Measurements from ENCODE around the gene GPR143. TPM values are rescaled to one million over a fixed set of nuclear protein-coding genes. Genes with fewer than 3 reads are reported as not detected.
"Not testable (repeated sequence)": the region's sequence is repeated elsewhere in the genome, so short reads cannot be mapped to it uniquely, and the experiment has no call there.

The GPR143 gene
- 2.2 and 3.3 TPM in 2 replicates for total RNA-seq

GRCh38 chrX:9765737-9766097 lies at the start of gene GPR143:
Gene GPR143, minus strand, starts transcription at chrX:9765847. Its CDS starts 30 bp downstream, at chrX:9765817.
- DNase-seq (ENCODE audit: low read depth in 2 of 2): no peak

- DNase-seq (ENCODE audit: low read depth in 2 of 2): not testable (repeated sequence)
These were observed 45.4 kb upstream of the GPR143 start for GRCh38 chrX:9811086-9811485.

GRCh38 chrX:9809876-9810275 lies 44.2 kb upstream of the GPR143 start:
- not testable (repeated sequence) for DNase-seq (ENCODE audit: low read depth in 2 of 2)

GRCh38 chrX:9807355-9808182 lies 41.9 kb upstream of the GPR143 start:
- DNase-seq (ENCODE audit: low read depth in 2 of 2): no peak

- no peak for DNase-seq (ENCODE audit: low read depth in 2 of 2)
These were observed 40.3 kb upstream of the GPR143 start for GRCh38 chrX:9805956-9806355.

- no peak for DNase-seq (ENCODE audit: low read depth in 2 of 2)
These were observed 38.8 kb upstream of the GPR143 start for GRCh38 chrX:9804444-9804843.

GRCh38 chrX:9802737-9803136 lies 37.1 kb upstream of the GPR143 start:
- no peak for DNase-seq (ENCODE audit: low read depth in 2 of 2)

- no peak for DNase-seq (ENCODE audit: low read depth in 2 of 2)
These were observed 32.0 kb upstream of the GPR143 start for GRCh38 chrX:9797384-9798360.

- DNase-seq (ENCODE audit: low read depth in 2 of 2): no peak
These were observed 28.8 kb upstream of the GPR143 start for GRCh38 chrX:9794495-9794894.

GRCh38 chrX:9790866-9791265 lies 25.2 kb upstream of the GPR143 start:
- DNase-seq (ENCODE audit: low read depth in 2 of 2): no peak

GRCh38 chrX:9789555-9789954 lies 23.9 kb upstream of the GPR143 start:
- DNase-seq (ENCODE audit: low read depth in 2 of 2): no peak

- peak; percentile 30 to 50 for DNase-seq (ENCODE audit: low read depth in 2 of 2)
These were observed 23.3 kb upstream of the GPR143 start for GRCh38 chrX:9788911-9789310.

GRCh38 chrX:9786798-9787635 lies 21.4 kb upstream of the GPR143 start:
- peak; percentile 13 to 33 for DNase-seq (ENCODE audit: low read depth in 2 of 2)

- DNase-seq (ENCODE audit: low read depth in 2 of 2): peak; percentile 19 to 51
These were observed 20.5 kb upstream of the GPR143 start, which contains the start of gene SHROOM2 for GRCh38 chrX:9785944-9786797. Gene SHROOM2, plus strand, starts transcription at chrX:9786429. Its CDS starts 117 bp downstream, at chrX:9786546.

- peak in 1 of 2 donors; percentile 5 for DNase-seq (ENCODE audit: low read depth in 2 of 2)
These were observed 19.8 kb upstream of the GPR143 start for GRCh38 chrX:9785254-9785943.

- no peak for DNase-seq (ENCODE audit: low read depth in 2 of 2)
These were observed 18.7 kb upstream of the GPR143 start for GRCh38 chrX:9784332-9784731.

- no peak for DNase-seq (ENCODE audit: low read depth in 2 of 2)
These were observed 16.3 kb upstream of the GPR143 start for GRCh38 chrX:9781941-9782340.

GRCh38 chrX:9775930-9776329 lies 10.3 kb upstream of the GPR143 start:
- DNase-seq (ENCODE audit: low read depth in 2 of 2): peak in 1 of 2 donors; percentile 18

GRCh38 chrX:9772943-9773342 lies 7.3 kb upstream of the GPR143 start:
- no peak for DNase-seq (ENCODE audit: low read depth in 2 of 2)

GRCh38 chrX:9770319-9770718 lies 4.7 kb upstream of the GPR143 start:
- DNase-seq (ENCODE audit: low read depth in 2 of 2): peak in 1 of 2 donors; percentile 80
